ENCODE measurements around the gene MEMO1.
"Not testable (repeated sequence)": the region's sequence is repeated elsewhere in the genome, so short reads cannot be mapped to it uniquely, and the experiment has no call there.

The MEMO1 gene

DNA sequence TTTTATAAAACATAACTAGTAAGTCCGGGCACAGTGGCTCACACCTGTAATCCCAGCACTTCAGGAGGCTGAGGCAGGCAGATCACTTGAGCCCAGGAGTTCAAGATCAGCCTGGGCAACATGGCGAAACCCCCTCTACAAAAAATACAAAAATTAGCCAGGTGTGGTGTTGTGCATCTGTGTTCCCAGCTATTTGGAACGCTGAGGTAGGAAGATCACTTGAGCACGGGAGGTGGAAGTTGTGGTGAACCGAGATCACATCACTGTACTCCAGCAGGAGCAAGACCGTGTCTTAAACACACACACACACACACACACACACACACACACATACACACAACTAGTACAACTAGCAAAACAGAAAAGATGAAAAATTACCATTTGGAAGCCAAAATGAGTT is 103.3 kb downstream of the MEMO1 start:
- DNase-seq (ENCODE audit: low spot score), result not testable (repeated sequence)

DNA sequence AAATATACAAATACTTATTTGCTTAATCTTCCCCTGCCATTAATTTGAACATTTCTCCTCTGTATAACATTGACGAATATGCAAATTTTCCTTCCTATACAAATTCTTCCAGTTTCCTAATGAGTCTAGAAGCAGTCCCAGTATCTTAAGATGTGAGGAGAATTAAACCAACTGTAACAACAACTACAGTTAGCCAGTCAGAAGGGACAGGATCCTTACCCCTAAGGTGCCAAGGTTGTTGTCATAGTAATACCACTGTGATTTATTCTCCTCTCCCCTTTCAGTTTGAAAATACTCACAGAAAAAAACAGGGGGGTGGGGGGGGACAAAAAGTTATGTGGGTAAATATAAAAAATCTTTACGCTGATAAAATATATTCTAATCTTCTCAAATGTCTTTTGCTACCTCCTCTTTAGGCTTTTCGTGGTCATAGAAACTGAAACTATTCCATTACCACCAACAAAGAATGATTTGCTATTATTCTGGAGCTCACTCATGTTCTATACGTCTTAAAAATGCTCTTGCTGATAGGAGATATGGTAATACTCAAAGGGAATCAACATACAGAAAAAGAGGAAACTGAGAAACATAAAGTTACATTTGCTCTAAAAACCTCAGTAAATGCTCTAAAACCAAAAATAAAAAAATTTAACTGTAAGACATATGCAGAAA is 107.6 kb downstream of the MEMO1 start:
- DNase-seq (ENCODE audit: low spot score), result no peak

DNA sequence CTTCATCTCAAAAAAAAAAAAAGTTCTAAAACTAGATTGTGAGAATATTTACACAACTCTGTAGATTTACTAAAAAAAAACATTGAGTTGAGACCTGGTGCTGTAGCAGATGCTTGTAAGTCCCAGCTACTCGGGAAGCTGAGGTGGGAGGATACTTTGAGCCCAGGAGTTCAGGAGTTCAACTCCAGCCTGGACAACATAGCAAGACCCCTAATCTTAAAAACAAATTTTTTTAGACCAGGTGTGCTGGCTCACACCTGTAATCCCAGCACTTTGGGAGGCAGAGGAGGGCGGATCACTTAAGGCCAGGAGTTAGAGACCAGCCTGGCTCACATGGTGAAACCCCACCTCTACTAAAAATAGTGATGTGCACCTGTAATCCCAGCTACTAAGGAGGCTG is 108.9 kb downstream of the MEMO1 start:
- no peak for DNase-seq (ENCODE audit: low spot score)

DNA sequence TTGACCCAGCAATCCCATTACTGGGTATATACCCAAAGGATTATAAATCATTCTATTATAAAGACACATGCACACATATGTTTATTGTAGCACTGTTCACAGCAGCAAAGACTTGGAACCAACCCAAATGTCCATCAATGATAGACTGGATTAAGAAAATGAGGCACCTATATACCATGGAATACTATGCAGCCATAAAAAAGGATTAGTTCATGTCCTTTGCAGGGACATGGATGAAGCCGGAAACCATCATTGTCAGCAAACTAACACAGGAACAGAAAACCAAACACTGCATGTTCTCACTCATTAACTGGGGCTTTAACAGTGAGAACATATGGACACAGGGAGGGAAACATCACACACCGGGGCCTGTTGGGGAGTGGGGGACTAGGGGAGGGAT is 110.7 kb downstream of the MEMO1 start:
- not testable (repeated sequence) for DNase-seq (ENCODE audit: low spot score)

DNA sequence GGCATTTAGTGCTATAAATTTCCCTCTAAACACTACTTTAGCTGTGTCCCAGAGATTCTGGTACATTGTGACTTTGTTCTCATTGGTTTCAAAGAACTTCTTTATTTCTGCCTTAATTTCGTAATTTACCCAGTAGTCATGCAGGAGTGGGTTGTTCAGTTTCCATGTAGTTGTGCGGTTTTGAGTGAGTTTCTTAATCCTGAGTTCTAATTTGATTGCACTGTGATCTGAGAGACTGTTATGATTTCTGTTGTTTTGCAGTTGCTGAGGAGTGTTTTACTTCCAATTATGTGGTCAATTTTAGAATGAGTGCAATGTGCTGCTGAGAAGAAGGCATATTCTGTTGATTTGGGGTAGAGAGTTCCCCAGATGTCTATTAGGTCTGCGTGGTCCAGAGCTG is 112.5 kb downstream of the MEMO1 start:
- not testable (repeated sequence) for DNase-seq (ENCODE audit: low spot score)

DNA sequence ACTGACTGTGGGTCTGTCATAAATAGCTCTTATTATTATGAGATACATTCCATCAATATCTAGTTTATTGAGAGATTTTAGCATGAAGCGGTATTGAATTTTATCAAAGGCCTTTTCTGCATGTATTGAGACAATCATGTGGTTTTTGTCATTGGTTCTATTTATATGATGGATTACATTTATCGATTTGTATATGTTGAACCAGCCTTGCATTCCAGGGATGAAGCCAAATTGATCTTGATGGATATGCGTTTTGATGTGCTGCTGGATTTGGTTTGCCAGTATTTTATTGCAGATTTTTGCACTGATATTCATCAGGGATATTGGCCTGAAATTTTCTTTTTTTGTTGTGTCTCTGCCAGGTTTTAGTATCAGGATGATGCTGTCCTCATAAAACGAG is 113.5 kb downstream of the MEMO1 start:
- not testable (repeated sequence) for DNase-seq (ENCODE audit: low spot score)

DNA sequence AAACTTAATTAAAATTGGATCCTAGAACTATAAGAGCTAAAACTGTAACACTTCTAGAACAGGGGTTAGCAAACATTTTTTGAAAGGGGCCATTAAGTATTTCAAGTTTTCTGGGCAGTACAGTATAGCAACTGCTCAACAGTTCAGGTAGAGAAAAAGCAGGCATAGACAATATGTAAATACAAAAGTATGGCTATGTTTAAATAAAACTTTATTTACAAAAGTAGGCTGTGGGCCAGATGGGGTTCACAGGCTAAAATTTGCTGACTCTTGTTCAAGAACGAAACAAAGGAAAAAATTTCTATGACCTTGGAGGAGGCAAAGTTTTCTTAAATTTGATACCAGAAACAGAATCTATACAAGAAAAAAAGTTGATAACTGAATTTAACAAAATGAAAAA is 114.5 kb downstream of the MEMO1 start:
- DNase-seq (ENCODE audit: low spot score), result no peak

DNA sequence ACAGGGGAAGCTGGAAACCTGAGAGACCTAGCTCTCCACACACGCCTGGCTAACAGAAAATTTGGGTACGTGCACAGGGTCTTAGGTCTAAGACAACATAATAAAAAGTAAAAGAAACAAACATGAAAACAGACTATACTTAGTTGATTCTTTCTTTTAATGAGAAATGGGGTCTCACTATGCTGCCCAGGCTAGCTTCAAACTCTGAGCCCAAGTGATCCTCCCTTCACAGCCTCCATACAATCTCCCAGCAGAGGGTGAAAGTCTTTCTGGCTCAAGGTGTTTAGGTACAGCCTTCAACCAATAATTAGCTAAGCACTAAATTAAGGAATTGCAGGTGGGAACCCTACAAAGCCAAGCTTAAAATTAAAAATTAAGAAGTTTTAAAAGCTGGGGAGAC is 116.2 kb downstream of the MEMO1 start:
- no peak for DNase-seq (ENCODE audit: low spot score)

DNA sequence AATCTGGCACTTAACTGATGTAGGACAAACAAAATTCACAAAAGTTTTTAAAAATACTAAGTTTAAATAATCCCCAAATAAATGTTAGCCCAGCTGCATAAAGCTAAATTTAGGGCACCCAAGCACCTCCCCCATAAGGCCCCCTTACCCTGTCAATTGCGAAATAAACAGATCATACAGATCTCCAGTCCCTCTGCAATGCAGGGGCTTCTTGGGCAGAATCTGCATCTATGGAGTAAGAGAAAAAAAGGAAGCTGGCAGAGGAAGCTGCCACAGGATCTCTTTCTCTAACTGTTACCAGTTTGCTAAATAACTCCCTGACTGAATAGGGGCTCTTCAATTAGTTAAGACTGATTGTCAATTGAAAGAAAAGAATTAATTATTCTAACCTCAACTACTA is 117.7 kb downstream of the MEMO1 start:
- no peak for DNase-seq (ENCODE audit: low spot score)

DNA sequence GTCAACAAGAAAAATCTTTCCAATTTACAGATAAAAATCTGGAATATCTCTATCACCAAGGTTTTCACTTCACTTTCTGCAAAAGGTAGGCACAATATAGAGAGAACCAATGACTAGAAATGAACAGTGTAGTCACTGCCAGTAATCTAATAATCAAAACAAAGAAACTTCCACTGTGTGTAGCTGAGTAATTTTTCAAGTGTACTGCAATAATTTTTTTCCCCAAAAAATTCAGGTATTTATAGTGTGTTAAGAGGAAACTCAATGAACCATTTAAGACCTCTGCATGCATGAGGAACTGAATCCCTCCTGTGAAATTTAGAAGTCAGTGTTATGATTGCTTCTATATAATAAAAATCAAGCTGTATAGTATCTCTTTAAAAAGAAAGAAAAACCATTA is 121.8 kb downstream of the MEMO1 start:
- DNase-seq (ENCODE audit: low spot score), result no peak

DNA sequence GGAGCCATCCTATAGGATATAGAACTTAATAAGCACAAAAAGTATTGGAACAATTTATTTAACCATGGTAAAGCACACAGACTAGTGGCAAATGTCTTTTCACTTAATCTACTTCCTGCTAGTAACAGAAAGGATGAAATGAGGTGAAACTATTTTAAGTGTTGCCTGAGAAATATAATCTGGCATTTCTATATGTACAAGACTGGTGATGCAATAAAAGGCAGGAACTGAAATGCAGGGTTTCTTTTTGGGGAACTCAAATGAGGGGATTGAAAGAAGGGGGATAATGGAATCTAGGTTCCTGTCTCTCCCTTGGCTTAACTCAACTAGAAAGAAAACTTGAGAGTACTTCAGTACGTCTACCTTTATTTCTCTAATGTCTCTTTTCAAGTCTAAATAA is 122.3 kb downstream of the MEMO1 start:
- no peak for DNase-seq (ENCODE audit: low spot score)

DNA sequence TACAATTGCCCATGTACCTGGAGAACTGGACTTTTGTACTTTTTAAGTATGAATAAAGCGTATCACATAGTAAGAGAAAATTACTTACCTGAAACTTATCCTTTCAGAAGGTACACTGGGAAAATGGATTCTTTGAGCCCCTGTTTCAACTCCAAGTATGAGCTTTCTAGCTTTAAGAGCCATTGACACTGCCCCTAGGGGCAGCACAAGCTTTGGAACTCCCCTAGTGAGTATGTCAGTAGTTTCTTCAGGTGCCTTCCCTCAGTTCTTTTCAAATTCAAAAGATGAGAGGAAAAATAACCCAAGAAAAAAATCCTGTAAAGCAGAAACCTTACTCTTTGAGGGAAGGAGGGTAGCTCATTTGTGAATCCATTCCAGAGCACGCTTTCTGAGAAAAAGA is 124.1 kb downstream of the MEMO1 start:
- no peak for DNase-seq (ENCODE audit: low spot score)

DNA sequence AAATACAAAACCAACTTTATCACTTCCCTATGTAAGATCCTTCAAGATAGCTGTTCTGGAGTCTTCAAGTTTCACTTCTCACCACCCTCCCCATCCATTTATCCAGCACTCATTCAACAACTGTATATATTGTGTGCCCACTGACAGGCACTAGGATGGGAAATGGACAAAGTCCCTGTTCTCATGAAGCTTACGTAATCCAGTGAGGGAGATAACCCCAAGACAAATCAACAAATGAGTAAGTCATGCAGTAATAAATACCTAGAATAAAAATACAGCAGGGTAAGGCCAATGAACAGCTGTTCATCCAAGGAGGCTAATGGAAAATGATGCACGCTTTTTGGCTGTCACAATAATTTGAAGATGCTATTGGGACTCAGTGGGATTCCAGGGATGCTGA is 133.8 kb downstream of the MEMO1 start:
- DNase-seq (ENCODE audit: low spot score), result no peak

DNA sequence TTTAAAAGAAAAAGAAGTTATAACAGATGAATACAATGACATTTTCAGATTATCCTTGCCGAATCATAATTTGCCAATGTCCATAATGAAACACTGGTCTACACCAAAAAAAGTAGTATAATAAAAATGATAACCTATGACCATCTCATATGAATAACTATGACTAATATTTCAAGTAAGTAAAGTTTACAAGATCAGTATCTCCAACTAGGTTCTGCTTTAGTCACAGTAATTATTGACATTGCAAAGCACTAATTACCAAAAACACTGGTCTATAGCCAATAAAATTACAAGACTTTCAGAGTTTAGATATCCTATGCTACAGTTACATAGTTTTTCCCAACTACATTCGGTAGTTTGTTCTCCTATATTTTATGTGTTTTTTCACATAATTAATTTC is 136.7 kb downstream of the MEMO1 start:
- DNase-seq (ENCODE audit: low spot score), result no peak

DNA sequence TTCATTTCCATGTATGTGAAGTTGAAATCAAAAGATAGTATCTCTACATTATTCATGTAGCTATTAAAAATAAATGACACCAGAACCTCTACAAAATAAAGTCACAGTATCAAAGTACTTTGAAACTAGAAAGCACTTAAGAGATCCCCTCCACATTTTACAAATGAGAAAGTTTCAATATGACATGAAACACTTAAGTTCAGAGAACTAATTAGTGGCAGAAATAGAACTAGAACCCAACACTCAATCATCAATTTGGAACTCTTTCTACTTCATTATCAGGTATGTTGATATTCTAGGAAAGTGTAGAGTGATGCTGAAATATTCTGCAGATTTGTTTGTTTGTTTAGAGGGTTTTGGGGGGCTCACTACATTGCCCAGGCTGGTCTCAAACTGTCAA is 145.6 kb downstream of the MEMO1 start:
- DNase-seq (ENCODE audit: low spot score), result no peak

DNA sequence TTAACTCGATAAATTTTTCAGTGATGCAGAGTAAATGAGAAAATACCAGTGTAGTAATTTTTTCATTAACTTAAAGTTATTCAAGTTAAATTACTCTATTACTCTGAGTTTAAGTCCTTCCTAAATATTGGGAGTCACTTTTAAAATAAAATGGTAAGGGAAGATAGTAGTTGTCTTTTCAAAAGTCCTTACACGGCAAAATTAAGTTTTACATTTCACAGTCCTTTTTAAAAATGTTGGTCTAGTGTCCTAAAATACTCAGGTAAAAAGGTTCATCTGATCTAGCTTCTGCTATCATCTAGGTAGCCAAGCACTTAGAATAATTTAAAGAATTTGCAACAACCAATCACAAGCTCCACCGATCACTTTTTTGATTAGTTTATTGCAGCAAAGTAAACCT is 146.9 kb downstream of the MEMO1 start:
- DNase-seq (ENCODE audit: low spot score), result no peak

DNA sequence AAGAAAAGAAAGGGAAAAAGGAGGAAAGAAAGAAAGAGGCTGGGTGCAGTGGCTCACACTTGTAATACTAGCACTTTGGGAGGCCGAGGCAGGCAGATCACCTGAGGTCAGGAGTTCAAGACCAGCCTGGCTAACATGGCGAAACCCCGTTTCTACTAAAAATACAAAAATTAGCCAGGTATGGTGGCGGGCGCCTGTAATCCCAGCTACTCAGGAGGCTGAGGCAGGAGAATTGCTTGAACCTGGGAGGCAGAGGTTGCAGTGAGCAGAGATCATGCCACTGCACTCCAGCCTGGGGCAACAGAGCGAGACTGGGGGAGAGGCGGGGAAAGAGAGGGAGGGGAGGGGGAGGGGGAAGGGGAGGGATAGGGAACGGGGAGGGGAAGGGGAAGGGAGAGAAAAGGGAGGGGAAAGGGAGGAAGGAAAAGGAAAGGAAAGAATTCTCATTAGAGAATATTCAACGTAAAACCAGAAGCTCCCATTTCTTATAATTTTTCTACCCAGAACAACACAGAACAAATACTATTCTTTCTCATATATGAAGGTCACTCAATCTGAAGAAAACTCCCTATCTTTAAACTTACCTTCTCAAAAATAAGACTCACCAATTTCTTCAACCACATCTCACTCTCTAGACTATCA is 147.7 kb downstream of the MEMO1 start:
- not testable (repeated sequence) for DNase-seq (ENCODE audit: low spot score)

DNA sequence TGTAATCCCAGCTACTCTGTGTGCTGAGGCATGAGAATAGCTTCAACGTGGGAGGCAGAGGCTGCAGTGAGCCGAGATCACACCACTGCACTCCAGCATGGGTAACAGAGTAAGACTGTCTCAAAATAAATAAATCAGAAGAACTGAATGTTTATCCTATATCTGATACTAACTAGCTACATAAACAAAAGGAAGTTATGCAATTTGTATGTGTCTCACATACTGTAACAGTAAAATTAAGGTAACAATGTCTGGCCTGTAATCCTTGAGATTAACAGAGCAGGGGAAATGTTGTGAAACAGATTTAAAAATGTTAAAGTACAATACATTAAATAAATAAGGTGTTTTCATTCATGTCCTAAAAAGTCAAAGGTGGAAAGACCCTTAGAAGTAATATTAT is 150.8 kb downstream of the MEMO1 start:
- DNase-seq (ENCODE audit: low spot score), result no peak

DNA sequence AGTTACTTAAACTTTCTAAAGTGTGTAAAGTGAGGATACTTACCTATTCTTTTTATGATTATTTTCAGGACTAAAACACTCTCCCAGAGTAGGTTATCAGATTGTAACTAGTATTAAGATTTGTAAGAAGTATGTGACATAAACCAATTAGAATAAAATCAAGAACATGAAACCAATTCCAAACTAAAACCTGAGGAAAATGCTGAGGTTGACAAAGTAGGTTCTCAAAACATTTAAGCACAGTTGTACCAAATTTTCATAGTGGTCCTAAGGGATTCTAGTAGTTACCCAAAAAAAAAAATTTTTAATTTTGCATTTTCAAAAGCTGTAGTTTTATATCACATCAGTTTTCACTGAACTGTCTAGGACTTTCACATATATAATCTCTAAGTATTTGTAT is 157.3 kb downstream of the MEMO1 start:
- no peak for DNase-seq (ENCODE audit: low spot score)

DNA sequence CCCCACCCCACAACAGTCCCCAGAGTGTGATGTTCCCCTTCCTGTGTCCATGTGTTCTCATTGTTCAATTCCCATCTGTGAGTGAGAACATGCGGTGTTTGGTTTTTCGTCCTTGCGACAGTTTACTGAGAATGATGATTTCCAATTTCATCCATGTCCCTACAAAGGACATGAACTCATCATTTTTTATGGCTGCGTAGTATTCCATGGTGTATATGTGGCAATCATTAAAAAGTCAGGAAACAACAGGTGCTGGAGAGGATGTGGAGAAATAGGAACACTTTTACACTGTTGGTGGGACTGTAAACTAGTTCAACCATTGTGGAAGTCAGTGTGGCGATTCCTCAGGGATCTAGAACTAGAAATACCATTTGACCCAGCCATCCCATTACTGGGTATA is 168.7 kb downstream of the MEMO1 start:
- not testable (repeated sequence) for DNase-seq (ENCODE audit: low spot score)

DNA sequence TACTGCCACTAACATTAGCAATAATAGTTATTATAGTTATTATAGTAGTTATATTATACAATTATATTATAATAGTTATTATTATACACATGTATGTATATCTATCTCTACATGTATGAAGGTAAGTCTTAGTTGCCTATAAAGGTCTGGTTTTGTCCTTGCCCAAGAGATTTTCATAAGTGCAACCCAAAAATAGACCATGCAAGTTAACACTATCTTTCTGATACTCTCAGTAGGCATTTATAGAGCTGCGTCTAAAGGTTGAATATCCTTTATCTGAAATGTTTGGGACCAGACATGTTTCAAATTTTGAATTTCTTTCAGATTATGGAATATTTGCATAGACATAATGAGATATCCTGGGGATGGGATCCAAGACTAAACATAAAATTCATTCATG is 175.4 kb downstream of the MEMO1 start:
- no peak for DNase-seq (ENCODE audit: low spot score)

DNA sequence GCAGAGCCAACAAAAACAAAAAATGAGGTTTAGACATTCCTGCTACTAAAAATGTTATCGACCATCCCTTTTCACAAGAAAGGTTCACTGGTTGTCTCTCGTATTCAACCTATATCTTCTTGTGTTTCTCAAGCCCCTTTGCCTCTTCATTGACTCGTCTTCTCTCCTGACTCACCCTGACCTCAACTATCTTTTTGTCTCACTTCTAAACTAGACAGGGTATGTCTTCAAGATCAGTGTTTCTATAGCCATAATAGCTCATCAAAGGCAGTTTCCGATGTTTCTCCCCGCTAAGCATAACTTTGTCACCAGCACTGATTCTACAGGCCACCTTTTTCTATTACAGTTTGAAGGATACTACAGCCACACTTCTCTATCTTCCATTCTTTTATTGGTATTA is 178.4 kb downstream of the MEMO1 start:
- no peak for DNase-seq (ENCODE audit: low spot score)

DNA sequence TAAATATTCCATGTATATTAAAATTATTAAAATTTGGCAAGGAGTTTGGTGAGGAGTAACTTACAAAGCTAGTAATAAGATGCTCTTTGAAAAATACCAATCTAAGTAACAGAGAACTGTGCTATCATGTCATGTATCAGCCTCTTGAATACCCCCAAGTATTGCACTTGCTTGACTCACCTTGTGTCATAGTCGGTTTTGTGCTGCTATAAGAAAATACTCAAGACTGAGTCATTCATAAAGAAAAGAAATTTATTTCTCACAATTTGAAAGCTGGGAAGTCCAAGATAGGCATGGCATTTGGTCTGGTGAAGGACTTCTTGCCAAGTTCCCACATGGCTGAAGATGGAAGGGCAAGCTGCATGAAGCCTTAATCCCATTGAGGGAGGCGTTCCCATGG is 179.2 kb downstream of the MEMO1 start:
- DNase-seq (ENCODE audit: low spot score), result no peak

DNA sequence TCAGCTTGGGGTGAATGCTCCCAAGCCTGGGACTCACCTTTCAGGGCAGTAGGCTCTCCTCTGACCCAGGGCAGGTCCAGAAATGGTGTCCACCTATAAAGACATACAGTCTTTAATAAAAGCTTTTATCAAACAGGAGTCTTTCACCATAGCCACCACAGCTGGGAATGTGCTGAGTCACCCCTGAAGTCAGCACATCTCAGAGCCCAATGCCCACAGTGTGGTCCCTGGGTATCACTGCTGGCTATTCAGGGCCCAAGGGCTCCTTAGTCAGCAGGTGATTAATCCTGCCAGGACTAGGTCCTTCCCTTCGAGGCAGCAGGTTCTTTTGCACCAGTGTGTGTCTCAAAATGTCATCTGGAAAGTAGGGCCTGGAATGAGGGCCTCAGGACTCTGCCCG is 181.9 kb downstream of the MEMO1 start:
- no peak for DNase-seq (ENCODE audit: low spot score)

Measured in GM03348 (cell line).